GM04503 (cell line): ENCODE measurements around the gene ATP9B.

ENCODE experiments used
- DNase-seq: peaks from one replicate; pipeline ENCODE4 v3.0.0-alpha.2; 2012; ENCODE audit warnings: low read depth

The ATP9B gene

GRCh38 chr18:79397830-79398761, 328.9 kb downstream of the ATP9B start:
- no peak for DNase-seq

- DNase-seq, result no peak
Measured at GRCh38 chr18:79399275-79400081, 330.3 kb downstream of the ATP9B start.

GRCh38 chr18:79400091-79400590, 330.9 kb downstream of the ATP9B start:
- DNase-seq, result no peak

GRCh38 chr18:79400591-79401381, 331.6 kb downstream of the ATP9B start:
- DNase-seq, result no peak

- DNase-seq, result no peak
Measured at GRCh38 chr18:79401494-79402208, 332.5 kb downstream of the ATP9B start.

- no peak for DNase-seq
Measured at GRCh38 chr18:79402209-79402576, 333.0 kb downstream of the ATP9B start.

GRCh38 chr18:79402977-79403722, 334.0 kb downstream of the ATP9B start:
- DNase-seq, result no peak

- no peak for DNase-seq
Measured at GRCh38 chr18:79403723-79404566, 334.8 kb downstream of the ATP9B start.

- no peak for DNase-seq
Measured at GRCh38 chr18:79404567-79404910, 335.3 kb downstream of the ATP9B start.

- no peak for DNase-seq
Measured at GRCh38 chr18:79405019-79405780, 336.0 kb downstream of the ATP9B start.

GRCh38 chr18:79405781-79406575, 336.8 kb downstream of the ATP9B start:
- DNase-seq, result no peak

- DNase-seq, result no peak
Measured at GRCh38 chr18:79406708-79407107, 337.5 kb downstream of the ATP9B start.

GRCh38 chr18:79409313-79409712, 340.1 kb downstream of the ATP9B start:
- DNase-seq, result no peak

GRCh38 chr18:79410171-79410641, 341.0 kb downstream of the ATP9B start:
- no peak for DNase-seq

- no peak for DNase-seq
Measured at GRCh38 chr18:79410731-79411613, 341.8 kb downstream of the ATP9B start.

- DNase-seq, result no peak
Measured at GRCh38 chr18:79411614-79412526, 342.7 kb downstream of the ATP9B start.
